GM23248 (cell line): ENCODE measurements around the gene TBC1D3B.
"Not testable (repeated sequence)": the region's sequence is repeated elsewhere in the genome, so short reads cannot be mapped to it uniquely, and the experiment has no call there.

Experiments
- EZH2 ChIP-seq: fragments of 200-600 bp; sonication (generic); IDR thresholded peaks from 2 replicates; pipeline ENCODE4 v1.6.1; 2018; ENCODE audit warnings: antibody characterized with exemption, mild to moderate bottlenecking; ENCODE audit not compliant: insufficient read depth, poor library complexity, severe bottlenecking
- EZH2phosphoT487 ChIP-seq: fragments of 200-600 bp; sonication (generic); IDR thresholded peaks from 2 replicates; pipeline ENCODE4 v1.6.1; 2018; ENCODE audit warnings: antibody characterized with exemption, moderate library complexity, mild to moderate bottlenecking, low read depth; ENCODE audit not compliant: insufficient read depth

DNA sequence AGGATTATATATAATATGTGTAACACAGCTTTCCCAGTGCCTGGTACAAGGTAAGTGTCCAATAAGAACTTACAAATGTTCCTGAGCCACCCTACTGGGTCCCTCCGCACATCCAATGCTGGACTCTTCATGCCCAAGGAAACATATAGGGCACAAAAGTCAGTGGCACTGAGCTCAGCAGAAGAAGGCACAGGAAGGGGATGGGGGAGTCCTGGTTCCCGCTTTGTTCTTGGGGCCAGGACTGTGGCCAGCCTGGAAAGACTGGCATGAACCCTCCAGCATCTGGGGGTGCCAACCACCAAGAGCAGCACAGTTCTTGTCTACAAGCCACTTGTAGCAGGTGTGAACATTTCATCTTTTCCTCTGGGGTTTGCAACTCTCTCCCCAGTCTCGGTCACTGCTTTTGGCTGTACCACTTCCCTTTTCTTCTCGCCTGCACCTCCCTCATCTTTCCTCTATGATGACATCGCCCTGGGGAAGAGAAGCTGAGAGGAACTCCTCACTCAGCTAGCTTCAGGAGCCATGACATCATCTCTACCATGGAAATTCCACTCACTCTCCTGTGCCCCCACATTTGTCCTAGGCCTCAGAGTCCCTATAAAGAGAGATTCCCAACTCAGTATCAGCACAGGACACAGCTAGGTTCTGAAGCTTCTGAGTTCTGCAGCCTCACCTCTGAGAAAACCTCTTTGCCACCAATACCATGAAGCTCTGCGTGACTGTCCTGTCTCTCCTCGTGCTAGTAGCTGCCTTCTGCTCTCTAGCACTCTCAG, 34.2 kb upstream of the TBC1D3B start, which contains the start of gene CCL4L2:
- TF ChIP-seq EZH2phosphoT487, EZH2: not testable (repeated sequence)
